Gastroesophageal sphincter (tissue), 4 donors: ENCODE data around the gene FAM151A. TPM values are rescaled to one million over a fixed set of nuclear protein-coding genes. Genes with fewer than 3 reads are reported as not detected.

Experiments used
- ATAC-seq: fragments of 150-250 bp; one replicate; pipeline ENCODE4 v1.9.1; 2016; ENCODE audit warnings: mild to moderate bottlenecking, moderate library complexity
- H3K27ac ChIP-seq, 4 donors: fragments of 200-600 bp; sonication (generic) in 3 of 4; 1 replicate in 3 of 4; 2 replicates in 1 of 4; pipeline ENCODE4 v1.5.1; 2016 to 2019
- H3K27me3 ChIP-seq: fragments of 200-600 bp; sonication (generic); one replicate; pipeline ENCODE4 v1.5.1; 2019
- H3K36me3 ChIP-seq, 2 donors: fragments of 200-600 bp; sonication (generic); one replicate each; pipeline ENCODE4 v1.5.1; 2019; ENCODE audit warnings: control low read depth in 1 of 2
- H3K4me1 ChIP-seq, 3 donors: fragments of 200-600 bp; sonication (generic); 1 replicate in 2 of 3; 2 replicates in 1 of 3; pipeline ENCODE4 v1.5.1; 2016 to 2019; ENCODE audit warnings: control low read depth in 2 of 3
- H3K4me3 ChIP-seq, 2 donors: fragments of 200-600 bp; sonication (generic); one replicate each; pipeline ENCODE4 v1.5.1; 2019; ENCODE audit warnings: mild to moderate bottlenecking in 1 of 2, moderate library complexity in 1 of 2
- H3K9me3 ChIP-seq, 3 donors: fragments of 200-600 bp; sonication (generic); one replicate each; pipeline ENCODE4 v1.5.1; 2017 to 2019; ENCODE audit warnings: control low read depth in 2 of 3
- CTCF ChIP-seq, 4 experiments: fragments of 200-600 bp in 2 of 4; fragments of 450-650 bp in 2 of 4; sonication (generic) in 1 of 4; IDR thresholded peaks; one replicate each; pipeline ENCODE4 v1.5.1; 2017 to 2019; ENCODE audit warnings: antibody characterized with exemption in 4 of 4, mild to moderate bottlenecking in 2 of 4, moderate library complexity in 2 of 4
- EP300 ChIP-seq: sonication (generic); formaldehyde crosslinking; IDR thresholded peaks from one replicate; pipeline ENCODE4 v1.6.1; 2017; ENCODE audit warnings: antibody characterized with exemption, mild to moderate bottlenecking
- POLR2A ChIP-seq, 2 donors: fragments of 450-650 bp; IDR thresholded peaks; one replicate each; pipeline ENCODE4 v1.6.1; 2017; ENCODE audit warnings: antibody characterized with exemption in 2 of 2, mild to moderate bottlenecking in 2 of 2, moderate library complexity in 1 of 2
- POLR2AphosphoS5 ChIP-seq: sonication (generic); formaldehyde crosslinking; IDR thresholded peaks from one replicate; pipeline ENCODE4 v1.6.1; 2017; ENCODE audit warnings: antibody characterized with exemption
- WGBS, 2 donors: methylation state at CpG; one replicate each; pipeline ENCODE4 v1.1.5; 2018; ENCODE audit warnings: low coverage in 1 of 2; 5-methylcytosine and 5-hydroxymethylcytosine counted together
- total RNA-seq, 4 donors: library from RNA; depleted of rRNA; stranded (reverse); fragments of >200 nt; gene quantifications; one replicate each; pipeline ENCODE4 v1.1.0, GENCODE V29; 2016

Gene FAM151A
- total RNA-seq, 4 donors from 2014 or later, result not detected

- H3K27ac ChIP-seq, result no peak overlapping the region
- no peaks in the 10 kb centered on the region for H3K9me3 ChIP-seq
- peaks cover 0 to 9% (median 0%) of the 10 kb centered on the region in 3 donors for H3K4me1 ChIP-seq
- no peak overlapping the region for H3K4me3 ChIP-seq
- no peak for ATAC-seq
- TF ChIP-seq EP300, result no peak
- TF ChIP-seq POLR2AphosphoS5, result no peak
- no peak for TF ChIP-seq POLR2A (IDR thresholded peaks at IDR 0.05)
- no peak for TF ChIP-seq CTCF (IDR thresholded peaks at IDR 0.05)
- 97% methylated on average over 13 of the region's 18 CpGs; no CpG with 5 or more reads in 1 of the 2 donors for WGBS, 2 donors
- no peaks in the 10 kb centered on the region for H3K27me3 ChIP-seq
- H3K36me3 ChIP-seq, result peaks cover 0 to 50% of the 10 kb centered on the region in 2 donors
Observed at GRCh38 chr1:54610601-54611580, 12.4 kb downstream of the FAM151A start.

GRCh38 chr1:54610048-54610447, 13.3 kb downstream of the FAM151A start:
- Histone ChIP-seq H3K4me1 (peaks cover 0 to 9% (median 0%) of the 10 kb centered on the region in 3 donors), H3K9me3 (no peaks in the 10 kb centered on the region), H3K36me3 (peaks cover 0 to 58% of the 10 kb centered on the region in 2 donors), H3K27ac (no peak overlapping the region), H3K27me3 (no peaks in the 10 kb centered on the region), H3K4me3 (no peak overlapping the region)
- WGBS, 2 donors, result 100% methylated on average over 1 of the region's 6 CpGs; no CpG with 5 or more reads in 1 of the 2 donors
- no peak for TF ChIP-seq POLR2AphosphoS5
- TF ChIP-seq CTCF (IDR thresholded peaks at IDR 0.05), result no peak
- TF ChIP-seq POLR2A (IDR thresholded peaks at IDR 0.05), result no peak
- no peak for TF ChIP-seq EP300
- ATAC-seq, result no peak

- ATAC-seq, result no peak
- Histone ChIP-seq H3K27ac (no peak overlapping the region), H3K27me3 (no peaks in the 10 kb centered on the region), H3K36me3 (peaks cover 0 to 65% of the 10 kb centered on the region in 2 donors), H3K9me3 (no peaks in the 10 kb centered on the region), H3K4me1 (peaks cover 0 to 9% (median 0%) of the 10 kb centered on the region in 3 donors), H3K4me3 (no peak overlapping the region)
- 58% methylated on average over 2 of the region's 16 CpGs; no CpG with 5 or more reads in 1 of the 2 donors for WGBS, 2 donors
- no peak for TF ChIP-seq EP300
- TF ChIP-seq POLR2AphosphoS5, result no peak
- TF ChIP-seq POLR2A (IDR thresholded peaks at IDR 0.05), result no peak
- no peak for TF ChIP-seq CTCF (IDR thresholded peaks at IDR 0.05)
Observed at GRCh38 chr1:54609301-54609921, 13.9 kb downstream of the FAM151A start.

- H3K36me3 ChIP-seq, result peaks cover 0 to 72% of the 10 kb centered on the region in 2 donors
Observed at GRCh38 chr1:54608566-54609230, 14.6 kb downstream of the FAM151A start.

More at GRCh38 chr1:54608566-54609230, 14.6 kb downstream of the FAM151A start:
- Histone ChIP-seq H3K27me3 (no peaks in the 10 kb centered on the region), H3K27ac (no peak overlapping the region), H3K9me3 (no peaks in the 10 kb centered on the region), H3K4me1 (peaks cover 0 to 6% (median 0%) of the 10 kb centered on the region in 3 donors), H3K4me3 (no peak overlapping the region)
- TF ChIP-seq EP300 (no peak), POLR2AphosphoS5 (no peak), CTCF (IDR thresholded peaks at IDR 0.05) (no peak), POLR2A (IDR thresholded peaks at IDR 0.05) (no peak)
- ATAC-seq, result no peak
- no CpG with 5 or more reads among the region's 9 CpGs for WGBS, 2 donors
